Measurements from ENCODE around the gene MTA2.
"Not testable (repeated sequence)": the region's sequence is repeated elsewhere in the genome, so short reads cannot be mapped to it uniquely, and the experiment has no call there.

Gene MTA2

GRCh38 chr11:62592146-62592815 is 9.4 kb downstream of the MTA2 start:
- peak; percentile 34 for DNase-seq

GRCh38 chr11:62591448-62592145 is 10.1 kb downstream of the MTA2 start, which contains the start of gene TUT1:
TUT1 (minus strand) TSS chr11:62591523; CDS start chr11:62591485, 38 bp downstream.
- peak; percentile 98 for DNase-seq

- no peak for DNase-seq
Observed at GRCh38 chr11:62588966-62589637, 12.6 kb downstream of the MTA2 start.

- DNase-seq: not testable (repeated sequence)
Observed at GRCh38 chr11:62585356-62585755, 16.3 kb downstream of the MTA2 start.

GRCh38 chr11:62581735-62582134 is 19.9 kb downstream of the MTA2 start:
- not testable (repeated sequence) for DNase-seq

- no peak for DNase-seq
Observed at GRCh38 chr11:62580959-62581715, 20.5 kb downstream of the MTA2 start.

- no peak for DNase-seq
Observed at GRCh38 chr11:62579252-62579651, 22.4 kb downstream of the MTA2 start.

GRCh38 chr11:62578541-62578940 is 23.1 kb downstream of the MTA2 start:
- DNase-seq: no peak

GRCh38 chr11:62577046-62577714 is 24.5 kb downstream of the MTA2 start:
- no peak for DNase-seq

- no peak for DNase-seq
Observed at GRCh38 chr11:62575837-62576236, 25.8 kb downstream of the MTA2 start.

GRCh38 chr11:62575156-62575555 is 26.5 kb downstream of the MTA2 start:
- peak; percentile 41 for DNase-seq

GRCh38 chr11:62574363-62575071 is 27.1 kb downstream of the MTA2 start:
- DNase-seq: no peak

- DNase-seq: peak; percentile 99
Observed at GRCh38 chr11:62573592-62574362, 27.9 kb downstream of the MTA2 start, which contains the start of gene EEF1G. EEF1G (minus strand) TSS chr11:62573891; CDS start chr11:62573842, 49 bp downstream.

GRCh38 chr11:62573006-62573591 is 28.6 kb downstream of the MTA2 start:
- DNase-seq: peak; percentile 22

GRCh38 chr11:62572431-62572830 is 29.2 kb downstream of the MTA2 start:
- DNase-seq: no peak

- not testable (repeated sequence) for DNase-seq
Observed at GRCh38 chr11:62571493-62571892, 30.2 kb downstream of the MTA2 start.

GRCh38 chr11:62570903-62571302 is 30.8 kb downstream of the MTA2 start:
- not testable (repeated sequence) for DNase-seq

- no peak for DNase-seq
Observed at GRCh38 chr11:62569611-62570010, 32.1 kb downstream of the MTA2 start.

GRCh38 chr11:62567018-62567633 is 34.5 kb downstream of the MTA2 start:
- DNase-seq: no peak

GRCh38 chr11:62566247-62566646 is 35.4 kb downstream of the MTA2 start:
- DNase-seq: no peak

All from NCI-H510A treated with DMSO at 0.1 percent for 48 hours (cell line).